ENCODE measurements around the gene CEP57L1. TPM values are rescaled to one million over a fixed set of nuclear protein-coding genes. Genes with fewer than 3 reads are reported as not detected.

The CEP57L1 gene
- total RNA-seq, 6 donors from 2014 or later = 6.8 to 34.6 (median 12.8) TPM

DNA sequence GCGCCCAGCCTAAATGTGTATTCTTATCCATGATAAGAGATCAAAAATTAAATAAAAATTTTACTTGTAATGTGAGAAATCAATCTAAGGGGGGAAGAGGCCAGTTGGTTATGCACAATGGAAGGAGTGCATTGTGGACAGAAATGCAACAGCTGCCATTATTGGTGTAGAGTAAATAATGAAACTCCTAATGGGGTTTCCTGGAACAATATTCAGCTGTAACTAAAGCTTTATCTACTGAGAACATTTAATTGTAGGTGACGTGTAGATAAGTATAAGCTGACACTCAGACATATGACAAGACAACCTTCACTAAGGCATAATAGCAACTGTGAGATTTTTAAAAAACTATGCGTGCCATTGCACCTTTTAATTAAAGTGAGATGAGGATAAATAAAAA, 71.4 kb downstream of the CEP57L1 start:
- H3K4me3 ChIP-seq = no peak overlapping the region

DNA sequence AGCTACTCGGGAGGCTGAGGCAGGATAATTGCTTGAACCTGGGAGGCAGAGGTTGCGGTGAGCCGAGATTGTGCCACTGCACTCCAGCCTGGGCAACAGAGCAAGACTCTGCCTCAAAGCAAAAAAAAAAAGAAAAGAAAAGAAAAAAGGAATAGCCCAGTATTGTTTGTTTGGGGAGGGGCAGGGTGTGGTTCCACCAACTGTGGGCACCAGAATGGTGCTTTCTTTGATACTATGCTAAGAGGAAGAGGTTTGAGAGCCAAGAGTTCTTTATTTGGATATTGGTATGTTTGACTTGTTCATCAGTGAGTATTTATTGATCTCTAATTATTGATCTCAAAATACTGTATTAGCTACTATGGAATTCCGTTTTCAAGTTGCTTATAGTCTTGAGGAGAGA, 72.3 kb downstream of the CEP57L1 start:
- H3K27me3 ChIP-seq = no peaks in the 10 kb centered on the region
- no peak for DNase-seq
- H3K4me1 ChIP-seq = no peaks in the 10 kb centered on the region
- H3K36me3 ChIP-seq = peaks cover 0 to 3% (median 0%) of the 10 kb centered on the region in 4 donors
- TF ChIP-seq, protein P1, sequence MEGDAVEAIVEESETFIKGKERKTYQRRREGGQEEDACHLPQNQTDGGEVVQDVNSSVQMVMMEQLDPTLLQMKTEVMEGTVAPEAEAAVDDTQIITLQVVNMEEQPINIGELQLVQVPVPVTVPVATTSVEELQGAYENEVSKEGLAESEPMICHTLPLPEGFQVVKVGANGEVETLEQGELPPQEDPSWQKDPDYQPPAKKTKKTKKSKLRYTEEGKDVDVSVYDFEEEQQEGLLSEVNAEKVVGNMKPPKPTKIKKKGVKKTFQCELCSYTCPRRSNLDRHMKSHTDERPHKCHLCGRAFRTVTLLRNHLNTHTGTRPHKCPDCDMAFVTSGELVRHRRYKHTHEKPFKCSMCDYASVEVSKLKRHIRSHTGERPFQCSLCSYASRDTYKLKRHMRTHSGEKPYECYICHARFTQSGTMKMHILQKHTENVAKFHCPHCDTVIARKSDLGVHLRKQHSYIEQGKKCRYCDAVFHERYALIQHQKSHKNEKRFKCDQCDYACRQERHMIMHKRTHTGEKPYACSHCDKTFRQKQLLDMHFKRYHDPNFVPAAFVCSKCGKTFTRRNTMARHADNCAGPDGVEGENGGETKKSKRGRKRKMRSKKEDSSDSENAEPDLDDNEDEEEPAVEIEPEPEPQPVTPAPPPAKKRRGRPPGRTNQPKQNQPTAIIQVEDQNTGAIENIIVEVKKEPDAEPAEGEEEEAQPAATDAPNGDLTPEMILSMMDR (IDR thresholded peaks at IDR 0.05) = no peak
- TF ChIP-seq EP300 (IDR thresholded peaks at IDR 0.05) (no peak), POLR2A (IDR thresholded peaks at IDR 0.05) (no peak), POLR2AphosphoS5 (IDR thresholded peaks at IDR 0.05) (no peak)
- 87 to 93% methylated on average over 4 of the region's 4 CpGs for WGBS, 2 donors
- no peak for ATAC-seq (ENCODE audit: low FRiP score in 2 of 2)
- no peak overlapping the region for H3K4me3 ChIP-seq
- no peaks in the 10 kb centered on the region for H3K9me3 ChIP-seq
- no peak overlapping the region for H3K27ac ChIP-seq

More for the DNA sequence above, 71.4 kb downstream of the CEP57L1 start:
- DNase-seq = no peak
- H3K4me1 ChIP-seq = no peaks in the 10 kb centered on the region
- H3K27me3 ChIP-seq = no peaks in the 10 kb centered on the region
- no peaks in the 10 kb centered on the region for H3K9me3 ChIP-seq
- TF ChIP-seq POLR2A (IDR thresholded peaks at IDR 0.05) (no peak), POLR2AphosphoS5 (IDR thresholded peaks at IDR 0.05) (no peak), EP300 (IDR thresholded peaks at IDR 0.05) (no peak)
- TF ChIP-seq, protein P1 (IDR thresholded peaks at IDR 0.05) = no peak
- no peak overlapping the region for H3K27ac ChIP-seq
- H3K36me3 ChIP-seq = peaks cover 0 to 3% (median 0%) of the 10 kb centered on the region in 4 donors
- whole genome bisulfite sequencing, 2 donors = 86 to 94% methylated on average over 3 of the region's 3 CpGs
- ATAC-seq (ENCODE audit: low FRiP score in 2 of 2) = no peak

DNA sequence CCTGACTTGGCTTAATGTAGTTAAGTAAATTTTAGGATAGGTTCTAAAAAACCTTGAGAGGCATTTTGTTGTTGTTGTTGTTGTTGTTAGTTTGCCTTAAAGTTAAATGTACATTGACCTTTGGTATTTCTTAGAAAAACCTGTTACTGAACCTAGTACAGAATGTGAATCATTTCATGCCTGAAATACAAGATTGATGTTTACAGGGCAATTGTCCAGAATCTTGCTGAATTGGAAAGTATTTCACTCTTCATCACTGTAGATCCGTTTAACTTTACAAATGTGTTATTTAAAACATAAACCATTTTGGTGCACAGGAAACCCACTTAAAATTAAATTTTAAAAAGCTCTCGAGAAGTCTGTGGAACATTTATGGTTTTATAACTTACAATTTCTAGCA, 75.0 kb downstream of the CEP57L1 start:
- Histone ChIP-seq H3K27me3 (no peaks in the 10 kb centered on the region), H3K36me3 (no peaks in the 10 kb centered on the region), H3K27ac (no peak overlapping the region), H3K9me3 (no peaks in the 10 kb centered on the region), H3K4me1 (no peaks in the 10 kb centered on the region), H3K4me3 (no peak overlapping the region)
- no peak for ATAC-seq (ENCODE audit: low FRiP score in 2 of 2)
- no peak for DNase-seq
- 31 to 47% methylated on average over 2 of the region's 2 CpGs for WGBS, 2 donors
- TF ChIP-seq, protein P1 (IDR thresholded peaks at IDR 0.05) = no peak
- TF ChIP-seq POLR2A (IDR thresholded peaks at IDR 0.05) (no peak), EP300 (IDR thresholded peaks at IDR 0.05) (no peak)

DNA sequence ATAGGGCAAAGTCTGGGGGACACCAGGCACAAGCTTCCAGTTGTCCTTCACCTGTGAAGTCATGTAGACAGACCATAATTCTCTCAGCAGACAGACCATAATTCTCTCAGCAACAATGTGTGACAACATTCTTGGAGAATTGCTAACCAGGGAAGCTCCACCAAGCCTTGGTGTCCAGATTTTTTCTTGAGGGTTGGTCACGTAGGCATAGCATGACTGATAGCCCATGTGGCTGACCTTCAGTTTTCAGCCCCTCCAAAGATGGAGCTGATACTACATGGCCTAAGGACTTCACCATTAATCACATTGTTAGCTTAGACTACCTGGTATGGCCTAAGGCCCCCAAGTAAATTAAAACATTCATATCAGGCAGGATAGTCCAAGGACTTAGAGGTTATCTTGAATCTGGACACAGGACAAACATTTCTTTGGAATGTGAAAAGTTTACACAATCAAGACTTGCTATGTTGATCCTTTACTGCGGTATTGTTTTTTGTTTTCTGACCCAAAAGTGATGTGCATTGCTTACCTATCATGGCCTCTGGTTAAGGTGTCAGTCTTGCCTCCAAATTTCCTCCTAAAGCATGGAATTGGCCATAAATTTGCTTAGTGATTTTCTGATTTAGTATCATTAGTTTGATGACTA, 76.9 kb downstream of the CEP57L1 start:
- no peaks in the 10 kb centered on the region for H3K4me1 ChIP-seq
- no peak overlapping the region for H3K27ac ChIP-seq
- no peak overlapping the region for H3K4me3 ChIP-seq
- 71% methylated on average over 2 of the region's 2 CpGs for WGBS, 2 donors
- no peak for DNase-seq
- no peaks in the 10 kb centered on the region for H3K9me3 ChIP-seq
- TF ChIP-seq EP300 (IDR thresholded peaks at IDR 0.05) (no peak), POLR2A (IDR thresholded peaks at IDR 0.05) (no peak), POLR2AphosphoS5 (IDR thresholded peaks at IDR 0.05) (no peak)
- TF ChIP-seq, protein P1 (IDR thresholded peaks at IDR 0.05) = no peak
- no peaks in the 10 kb centered on the region for H3K36me3 ChIP-seq
- H3K27me3 ChIP-seq = no peaks in the 10 kb centered on the region
- no peak for ATAC-seq (ENCODE audit: low FRiP score in 2 of 2)

DNA sequence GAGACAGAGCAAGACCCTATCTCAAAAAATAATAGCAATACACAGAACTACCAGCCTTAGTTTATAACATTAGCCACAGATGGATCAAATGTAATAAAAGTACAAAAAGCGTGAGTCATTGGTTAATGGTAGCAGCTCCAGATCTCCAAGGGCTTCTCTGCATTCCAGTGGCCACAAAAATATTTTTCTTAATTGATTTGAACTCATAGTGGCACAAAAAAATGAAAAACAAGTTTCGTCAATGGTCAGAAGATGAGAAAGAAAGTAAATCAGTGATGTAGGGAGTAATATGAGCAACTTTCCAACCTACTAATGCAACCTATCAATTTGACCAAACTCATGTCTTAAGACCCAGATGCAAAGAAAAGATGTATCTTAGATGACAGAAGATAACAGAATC, 79.6 kb downstream of the CEP57L1 start:
- Histone ChIP-seq H3K27ac (no peak overlapping the region), H3K36me3 (no peaks in the 10 kb centered on the region), H3K9me3 (no peaks in the 10 kb centered on the region), H3K27me3 (no peaks in the 10 kb centered on the region), H3K4me1 (no peaks in the 10 kb centered on the region), H3K4me3 (no peak overlapping the region)
- TF ChIP-seq POLR2A (IDR thresholded peaks at IDR 0.05) (no peak), EP300 (IDR thresholded peaks at IDR 0.05) (no peak), POLR2AphosphoS5 (IDR thresholded peaks at IDR 0.05) (no peak)
- DNase-seq (no peak), ATAC-seq (ENCODE audit: low FRiP score in 2 of 2) (no peak)
- WGBS, 2 donors = 92% methylated on average over 2 of the region's 2 CpGs

Measured in upper lobe of left lung (tissue), 6 donors.